Mucosa of descending colon (tissue), 3 donors: ENCODE data around the gene PTPRM. TPM values are rescaled to one million over a fixed set of nuclear protein-coding genes. Genes with fewer than 3 reads are reported as not detected.

Experiments used
- ATAC-seq: fragments of 200-7000 bp; cut with Tn5 transposase; one replicate; pipeline ENCODE4 v1.9.1; 2020; ENCODE audit warnings: mild to moderate bottlenecking, moderate library complexity
- DNase-seq, 3 donors: peaks; one replicate each; pipeline ENCODE4 v3.0.0-alpha.2; 2020
- H3K36me3 ChIP-seq: fragments of 200-600 bp; one replicate; pipeline ENCODE4 v1.8.0; 2021; ENCODE audit warnings: low read depth, mild to moderate bottlenecking
- H3K4me1 ChIP-seq: fragments of 200-600 bp; one replicate; pipeline ENCODE4 v1.8.0; 2021; ENCODE audit warnings: low read depth, mild to moderate bottlenecking
- H3K4me3 ChIP-seq: fragments of 200-600 bp; one replicate; pipeline ENCODE4 v1.8.0; 2021; ENCODE audit warnings: mild to moderate bottlenecking
- H3K9me3 ChIP-seq: fragments of 200-600 bp; one replicate; pipeline ENCODE4 v1.8.0; 2021; ENCODE audit warnings: mild to moderate bottlenecking
- intact Hi-C, 2 donors: fragments of 100-400 bp; cut with DNase I in 1 of 2; cut with micrococcal nuclease in 1 of 2; formaldehyde crosslinking; loops; one replicate each; pipeline versions ENCODE4 v1.11.0 to v1.11.1; 2022; cut with DNase I, micrococcal nuclease
- total RNA-seq, 3 donors: library from RNA; stranded (reverse); fragmentation: NEBNext Ultra II Directional in 2 of 3; extraction: Animal tissue kit (Norgen Biotek cat#: 25700) in 2 of 3; gene quantifications; one replicate each; pipeline versions ENCODE4 v1.2.1 to v1.2.4, GENCODE V29; 2021 to 2023
- TF ChIP-seq, protein P1 (sequence below): fragments of 200-600 bp; IDR thresholded peaks from one replicate; pipeline ENCODE4 v1.8.0; 2022; ENCODE audit warnings: antibody characterized with exemption, mild to moderate bottlenecking
- donor health status: DM: no; HTN: no; CAD: no; lungs with moderate emphysema.
- donor health status: DM: no; HTN: no; CAD: no.
- donor health status: DM: no; HTN: yes; CAD: no.

The PTPRM gene
- total RNA-seq, 3 donors from 2014 or later = 15.3 to 41.1 (median 19.6) TPM

DNA sequence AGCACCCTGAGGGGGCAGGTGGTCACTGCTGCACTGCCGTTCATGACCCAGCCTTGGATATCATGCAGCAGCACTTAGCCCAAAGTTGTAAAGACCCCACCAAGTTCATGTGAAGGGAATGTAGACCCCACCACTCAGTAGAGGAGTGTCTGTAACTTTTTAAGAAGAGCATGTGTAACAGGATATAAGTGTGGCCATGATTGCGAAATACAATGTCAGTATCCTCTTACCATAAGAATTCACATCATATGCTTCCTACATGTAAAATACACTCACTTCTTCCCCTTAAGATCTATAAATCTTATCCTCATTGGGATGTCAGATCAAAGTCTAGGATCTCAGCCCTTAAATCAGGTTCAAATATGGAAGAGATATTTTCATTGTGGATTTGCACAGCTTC lies 276.9 kb downstream of the PTPRM start:
- H3K4me3 ChIP-seq = no peak overlapping the region
- no peaks in the 10 kb centered on the region for H3K36me3 ChIP-seq
- no peak for ATAC-seq
- DNase-seq = no peak
- no peaks in the 10 kb centered on the region for H3K4me1 ChIP-seq
- TF ChIP-seq, protein P1, sequence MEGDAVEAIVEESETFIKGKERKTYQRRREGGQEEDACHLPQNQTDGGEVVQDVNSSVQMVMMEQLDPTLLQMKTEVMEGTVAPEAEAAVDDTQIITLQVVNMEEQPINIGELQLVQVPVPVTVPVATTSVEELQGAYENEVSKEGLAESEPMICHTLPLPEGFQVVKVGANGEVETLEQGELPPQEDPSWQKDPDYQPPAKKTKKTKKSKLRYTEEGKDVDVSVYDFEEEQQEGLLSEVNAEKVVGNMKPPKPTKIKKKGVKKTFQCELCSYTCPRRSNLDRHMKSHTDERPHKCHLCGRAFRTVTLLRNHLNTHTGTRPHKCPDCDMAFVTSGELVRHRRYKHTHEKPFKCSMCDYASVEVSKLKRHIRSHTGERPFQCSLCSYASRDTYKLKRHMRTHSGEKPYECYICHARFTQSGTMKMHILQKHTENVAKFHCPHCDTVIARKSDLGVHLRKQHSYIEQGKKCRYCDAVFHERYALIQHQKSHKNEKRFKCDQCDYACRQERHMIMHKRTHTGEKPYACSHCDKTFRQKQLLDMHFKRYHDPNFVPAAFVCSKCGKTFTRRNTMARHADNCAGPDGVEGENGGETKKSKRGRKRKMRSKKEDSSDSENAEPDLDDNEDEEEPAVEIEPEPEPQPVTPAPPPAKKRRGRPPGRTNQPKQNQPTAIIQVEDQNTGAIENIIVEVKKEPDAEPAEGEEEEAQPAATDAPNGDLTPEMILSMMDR = no peak
- intact Hi-C loops = no loop called here
- H3K9me3 ChIP-seq = peaks cover 8% of the 10 kb centered on the region

- intact Hi-C loops = no loop called here
- no peak for DNase-seq
- no peaks in the 10 kb centered on the region for H3K36me3 ChIP-seq
Measured at GRCh38 chr18:7844418-7844817, 277.3 kb downstream of the PTPRM start.

GRCh38 chr18:7846335-7846734 lies 279.2 kb downstream of the PTPRM start:
- TF ChIP-seq, protein P1 = no peak

More at GRCh38 chr18:7844418-7844817, 277.3 kb downstream of the PTPRM start:
- TF ChIP-seq, protein P1 = no peak
- no peak overlapping the region for H3K4me3 ChIP-seq
- peaks cover 8% of the 10 kb centered on the region for H3K9me3 ChIP-seq
- H3K4me1 ChIP-seq = no peaks in the 10 kb centered on the region
- ATAC-seq = no peak

GRCh38 chr18:7847357-7848053 lies 280.4 kb downstream of the PTPRM start:
- no peaks in the 10 kb centered on the region for H3K36me3 ChIP-seq
- H3K4me1 ChIP-seq = no peaks in the 10 kb centered on the region
- TF ChIP-seq, protein P1 = no peak
- H3K4me3 ChIP-seq = no peak overlapping the region
- no peak for DNase-seq
- H3K9me3 ChIP-seq = peaks cover 8% of the 10 kb centered on the region
- intact Hi-C loops = no loop called here
- no peak for ATAC-seq

More at GRCh38 chr18:7846335-7846734, 279.2 kb downstream of the PTPRM start:
- H3K4me3 ChIP-seq = no peak overlapping the region
- peaks cover 8% of the 10 kb centered on the region for H3K9me3 ChIP-seq
- no peaks in the 10 kb centered on the region for H3K4me1 ChIP-seq
- H3K36me3 ChIP-seq = no peaks in the 10 kb centered on the region
- DNase-seq (no peak), ATAC-seq (no peak)
- intact Hi-C loops = no loop called here

- Histone ChIP-seq H3K4me1 (no peaks in the 10 kb centered on the region), H3K36me3 (no peaks in the 10 kb centered on the region), H3K9me3 (peaks cover 8% of the 10 kb centered on the region), H3K4me3 (no peak overlapping the region)
- DNase-seq (no peak), ATAC-seq (no peak)
- TF ChIP-seq, protein P1 = no peak
- intact Hi-C loops = no loop called here
Measured at GRCh38 chr18:7848054-7848412, 280.9 kb downstream of the PTPRM start.
